HG03064 (cell line): ENCODE results near the gene FAM3B.

Experiments used
- ATAC-seq: cut with Tn5 transposase; IDR thresholded peaks from one replicate; pipeline ENCODE4 v1.9.1; 2021; ENCODE audit warnings: low read depth; ENCODE audit not compliant: unreplicated experiment

The FAM3B gene

GRCh38 chr21:41367945-41368734, 51.5 kb downstream of the FAM3B start:
- peak; percentile 53 for ATAC-seq

- ATAC-seq = no peak
These were observed 52.1 kb downstream of the FAM3B start for GRCh38 chr21:41368735-41369104.

GRCh38 chr21:41369105-41369919, 52.7 kb downstream of the FAM3B start:
- no peak for ATAC-seq

DNA sequence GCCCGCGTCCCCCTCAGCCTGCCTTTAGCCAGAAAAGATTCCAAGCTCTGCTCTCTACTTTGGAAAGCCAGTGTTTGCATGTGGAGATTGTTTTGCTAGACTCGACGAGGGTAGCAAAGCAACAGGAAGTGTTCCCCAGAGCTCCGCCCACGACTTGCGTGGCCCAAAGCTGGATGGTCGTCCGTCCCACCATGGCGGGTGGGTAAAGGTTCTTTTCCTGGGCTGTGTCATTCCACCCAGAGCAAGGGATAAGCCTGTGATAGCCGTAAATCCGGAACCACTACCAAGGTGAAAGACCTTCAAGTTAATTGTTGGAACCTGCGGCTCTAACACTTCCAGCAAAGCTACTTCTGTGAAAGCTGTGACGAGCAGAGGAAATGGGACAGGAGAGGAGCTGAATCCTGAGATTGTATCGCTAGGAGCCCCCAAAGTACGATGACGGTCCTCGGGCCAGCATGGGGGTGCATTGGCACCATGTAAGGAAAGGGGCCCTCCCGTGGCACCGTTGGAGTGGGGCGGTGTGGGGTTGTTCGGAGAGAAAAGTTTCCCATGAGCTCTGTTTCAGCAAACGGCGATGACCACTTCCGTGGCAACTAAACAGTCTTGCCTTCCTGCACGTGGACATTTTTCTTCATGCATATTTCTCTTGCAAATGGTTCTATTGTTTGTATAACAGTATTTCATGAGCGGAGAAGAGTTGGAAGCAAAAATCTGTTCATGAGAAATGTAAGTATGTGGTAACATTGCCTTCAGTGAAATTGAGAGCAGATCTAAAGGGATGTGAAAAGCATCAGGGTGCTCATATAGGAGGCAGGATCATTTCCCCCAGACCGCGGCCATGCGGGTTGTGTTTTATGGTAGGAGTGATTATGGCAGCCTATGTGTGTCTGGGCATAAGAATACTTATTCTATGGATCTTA, 53.6 kb downstream of the FAM3B start:
- ATAC-seq = no peak

GRCh38 chr21:41370840-41371684, 54.5 kb downstream of the FAM3B start:
- ATAC-seq = no peak

GRCh38 chr21:41371685-41372030, 55.1 kb downstream of the FAM3B start:
- no peak for ATAC-seq

GRCh38 chr21:41373253-41373652, 56.7 kb downstream of the FAM3B start:
- ATAC-seq = no peak

- no peak for ATAC-seq
These were observed 57.2 kb downstream of the FAM3B start for GRCh38 chr21:41373763-41374162.

DNA sequence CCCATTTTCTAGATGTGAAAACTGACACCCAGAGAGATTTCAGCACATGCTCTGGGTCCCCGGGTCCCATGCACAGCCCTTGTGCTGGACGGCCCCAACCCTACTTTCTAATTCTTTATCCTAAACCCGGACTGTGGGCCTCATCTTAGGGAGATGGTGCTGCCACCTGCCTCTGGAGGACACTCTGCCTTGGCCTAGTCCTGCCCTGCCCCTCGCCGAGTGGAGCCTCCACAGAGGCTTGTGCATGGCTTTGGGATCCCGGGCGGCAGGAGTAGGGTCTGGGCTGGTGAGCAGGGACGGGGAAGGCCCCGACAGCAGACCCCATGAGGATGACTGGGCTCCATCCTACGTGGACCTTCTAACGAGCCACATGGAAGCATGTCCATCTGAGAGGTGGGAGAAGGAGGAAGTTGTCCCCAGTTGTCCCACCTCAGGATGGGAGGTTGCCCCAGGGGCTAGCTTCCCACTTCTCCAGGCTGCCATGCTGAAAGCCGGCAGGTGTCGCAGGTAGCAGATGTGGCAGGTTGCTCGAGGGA, 57.6 kb downstream of the FAM3B start:
- no peak for ATAC-seq

GRCh38 chr21:41374867-41375533, 58.4 kb downstream of the FAM3B start:
- no peak for ATAC-seq

DNA sequence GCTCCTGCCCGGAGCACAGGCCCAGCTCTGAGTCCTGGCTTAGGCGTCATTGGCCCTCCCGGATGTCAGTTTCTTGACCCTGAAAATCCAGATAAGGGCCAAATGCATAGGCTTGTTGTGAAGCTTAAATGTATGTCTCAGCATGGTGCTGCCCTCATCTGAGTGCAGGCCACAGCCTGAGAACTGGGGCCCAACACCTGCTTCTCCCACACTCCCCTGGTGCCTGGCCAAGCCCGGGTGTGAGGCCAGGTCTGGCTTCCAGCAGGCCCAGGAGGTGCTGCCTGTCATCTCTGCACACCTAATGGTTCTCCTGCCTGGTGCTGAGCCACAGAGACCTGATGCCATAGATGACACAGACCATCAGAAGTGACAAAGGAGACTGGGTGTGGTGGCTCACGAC, 59.3 kb downstream of the FAM3B start:
- no peak for ATAC-seq

- no peak for ATAC-seq
These were observed 61.1 kb downstream of the FAM3B start for GRCh38 chr21:41377715-41378114.

GRCh38 chr21:41378849-41379248, 62.2 kb downstream of the FAM3B start:
- no peak for ATAC-seq

DNA sequence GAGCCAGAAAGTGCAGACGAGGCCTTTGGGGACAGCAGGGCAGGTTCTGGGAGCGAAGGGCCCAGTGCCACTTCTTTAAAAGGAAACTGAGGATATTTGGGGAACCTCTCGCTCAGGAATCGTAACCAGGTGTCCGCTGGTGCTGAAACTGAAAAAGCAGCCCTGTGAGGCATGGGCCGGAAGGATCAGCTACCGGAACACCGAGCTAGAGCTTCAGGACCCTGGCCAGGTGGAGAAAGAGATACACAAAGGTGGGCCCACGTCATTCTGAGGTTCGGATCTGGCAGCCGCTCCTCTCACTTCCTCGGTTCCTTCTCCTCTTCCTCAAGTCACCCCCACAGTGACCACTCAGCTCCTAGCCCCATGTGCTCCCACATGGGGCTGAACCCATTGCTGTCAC, 63.3 kb downstream of the FAM3B start:
- no peak for ATAC-seq

DNA sequence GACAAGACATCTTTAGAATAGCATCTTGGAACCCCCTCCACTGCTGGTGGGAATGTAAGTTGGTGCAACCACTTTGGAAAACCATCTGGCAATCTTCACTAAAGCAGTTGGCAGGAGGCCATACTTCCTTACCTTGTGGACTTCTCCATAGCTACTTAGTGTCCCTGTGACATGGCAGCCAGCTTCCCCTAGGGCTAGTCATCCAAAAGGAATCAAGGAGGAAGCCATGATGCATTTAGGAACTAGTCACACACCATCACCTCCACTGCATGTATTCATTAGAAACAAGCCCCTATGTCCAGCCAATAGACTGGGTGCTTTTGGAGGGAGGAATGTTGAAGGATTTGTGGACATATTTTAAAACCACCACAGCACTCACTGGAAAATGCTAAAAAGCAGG, 65.1 kb downstream of the FAM3B start:
- no peak for ATAC-seq

DNA sequence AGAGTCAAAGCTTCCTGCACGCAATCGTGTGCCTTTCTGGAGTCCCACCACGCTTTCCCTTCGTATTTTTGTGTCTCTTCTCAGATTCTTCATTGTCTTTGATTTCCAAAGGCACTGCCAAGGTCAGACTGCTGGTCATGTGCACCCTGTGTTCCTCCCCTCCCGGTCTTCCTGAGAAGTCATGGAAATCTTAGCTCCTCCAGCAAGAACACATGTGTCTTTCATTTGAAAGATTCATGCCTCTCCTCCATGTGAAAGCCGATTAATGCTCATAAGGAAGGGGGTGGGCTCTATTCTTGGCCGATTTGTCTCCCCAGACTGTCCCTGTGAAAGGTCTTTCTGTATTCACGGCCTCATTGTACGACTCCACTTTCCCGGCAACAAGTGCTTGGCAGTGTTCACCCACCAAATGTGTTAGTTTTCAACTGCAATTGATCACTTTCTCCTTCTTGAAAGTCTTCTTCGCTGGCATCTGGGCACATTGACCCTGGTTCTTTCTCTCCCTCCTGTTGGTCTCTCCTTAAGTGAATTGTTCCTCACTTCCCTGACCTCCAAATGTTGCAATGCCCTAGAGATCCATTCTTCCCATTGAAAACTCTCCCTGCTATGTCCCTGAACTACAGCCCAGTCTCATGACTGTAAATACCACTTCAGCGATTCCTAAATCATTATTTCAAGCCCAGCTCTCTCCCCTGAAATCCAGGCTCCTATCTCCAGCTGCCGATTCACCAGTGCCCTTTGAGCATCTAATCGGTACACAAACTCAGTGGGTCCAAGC, 70.6 kb downstream of the FAM3B start:
- ATAC-seq = no peak

DNA sequence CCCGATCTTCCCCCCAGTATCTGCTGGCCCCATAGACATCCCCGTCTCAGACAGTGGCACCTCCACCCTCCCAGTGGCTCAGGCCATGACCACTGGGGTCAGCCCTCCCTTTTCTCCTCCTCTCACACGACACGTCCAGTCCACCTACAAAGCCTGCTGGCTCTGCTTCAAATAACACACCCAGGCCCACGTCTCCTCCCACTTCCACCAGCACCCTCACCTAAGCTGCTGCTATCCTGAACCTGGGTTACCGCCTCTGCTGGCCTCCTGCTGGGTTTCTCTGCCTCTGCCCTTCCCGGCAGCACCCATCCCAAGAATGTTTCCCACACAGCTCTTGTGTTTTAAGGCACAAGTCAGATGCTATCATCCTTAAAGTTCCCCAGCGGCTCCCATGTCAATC, 71.2 kb downstream of the FAM3B start:
- ATAC-seq = no peak

GRCh38 chr21:41388259-41388658, 71.7 kb downstream of the FAM3B start:
- no peak for ATAC-seq
